Right hindlimb (tissue), 1 donor: ENCODE measurements around the gene CDC20B.
A peak's percentile ranks its signal among the peaks of the same experiment; 100 is the strongest.

Experiments used
- DNase-seq: peaks from one replicate; pipeline ENCODE4 v3.0.0-alpha.2; 2018

Gene CDC20B

DNA sequence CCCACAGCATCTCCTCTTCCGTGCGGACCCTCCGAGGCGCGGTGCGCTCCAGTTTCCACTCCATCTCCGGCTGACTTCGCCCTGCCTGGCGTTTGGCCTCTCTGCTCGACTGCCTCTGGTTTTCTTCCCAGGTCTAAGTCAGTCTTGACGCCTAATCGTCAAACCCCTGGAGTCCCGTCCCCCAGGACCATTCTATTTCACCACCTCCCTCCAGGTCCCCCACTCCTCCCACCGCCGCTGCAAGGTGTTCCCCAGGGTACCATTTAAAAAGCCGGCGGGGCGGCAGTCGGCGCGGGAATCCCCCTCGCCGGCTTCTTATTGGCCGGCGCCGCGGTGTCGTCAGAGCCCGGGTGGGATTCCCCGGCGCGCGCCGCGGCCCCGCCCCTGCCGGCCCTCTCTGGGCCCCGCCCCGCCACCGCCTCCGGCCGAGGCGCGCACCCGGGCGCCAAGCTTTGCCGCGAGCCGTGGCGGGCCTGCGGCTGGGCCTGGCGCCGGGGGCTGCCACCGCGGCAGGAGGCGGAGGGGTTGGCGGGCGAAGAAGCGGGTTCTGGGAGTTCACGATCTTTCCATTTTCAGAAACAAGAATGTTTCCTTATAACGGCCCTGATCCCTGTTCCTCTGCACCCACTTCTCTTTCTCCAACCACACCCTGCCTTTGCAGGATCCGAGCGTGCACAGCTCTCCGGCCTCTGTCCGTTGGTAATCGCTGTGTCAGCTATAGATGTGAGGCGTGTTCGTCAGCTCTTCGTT, at the start of gene CDC20B:
Gene CDC20B (minus strand): TSS at position 241 of the 750 bp plus-strand sequence. CDS start 177 bp downstream, at position 64.
- peak; percentile 82 for DNase-seq

DNA sequence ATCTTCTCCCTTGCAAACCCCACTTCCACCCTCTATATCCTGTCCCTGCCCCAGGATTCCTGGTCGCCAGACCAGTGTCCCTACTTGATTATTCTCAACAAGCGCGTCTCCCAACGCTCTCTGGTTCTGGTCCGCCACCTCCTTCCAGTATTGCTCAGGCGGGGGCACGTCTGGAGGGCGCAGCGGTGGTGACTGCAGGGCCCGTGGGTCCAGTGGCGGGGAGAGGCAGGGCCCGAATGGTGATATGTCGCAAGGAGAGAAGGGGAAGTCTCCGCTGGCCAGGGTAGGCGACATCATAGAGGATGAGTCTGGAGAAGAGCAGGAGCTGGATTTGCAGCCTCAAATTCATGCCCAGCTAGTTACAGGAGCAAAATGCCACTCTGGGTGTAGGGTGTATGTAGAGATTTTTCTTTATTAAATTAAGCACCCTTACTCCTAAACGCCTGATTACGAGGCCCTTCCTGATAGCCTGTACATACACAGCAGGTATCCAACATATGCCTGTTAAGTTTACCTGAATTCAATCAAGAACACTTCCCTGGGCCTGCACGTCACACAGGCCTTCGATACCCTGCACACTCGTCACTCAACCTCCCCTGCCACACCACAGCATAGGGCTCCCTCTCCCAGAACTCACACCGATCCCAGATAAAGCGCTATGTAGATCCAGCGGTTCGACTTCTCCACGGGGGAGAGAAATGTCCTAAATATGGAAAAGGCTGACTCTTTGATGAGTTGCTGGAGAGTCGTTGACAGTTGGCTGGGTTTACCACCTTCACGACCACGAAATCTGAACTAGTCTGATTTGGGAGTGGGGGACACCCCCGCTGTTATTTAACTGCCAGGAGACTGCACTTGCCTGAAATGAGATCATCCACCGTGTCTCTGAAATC, 49.4 kb upstream of the CDC20B start:
- no peak for DNase-seq

GRCh38 chr5:55220433-55221185, 47.6 kb upstream of the CDC20B start:
- peak; percentile 38 for DNase-seq

DNA sequence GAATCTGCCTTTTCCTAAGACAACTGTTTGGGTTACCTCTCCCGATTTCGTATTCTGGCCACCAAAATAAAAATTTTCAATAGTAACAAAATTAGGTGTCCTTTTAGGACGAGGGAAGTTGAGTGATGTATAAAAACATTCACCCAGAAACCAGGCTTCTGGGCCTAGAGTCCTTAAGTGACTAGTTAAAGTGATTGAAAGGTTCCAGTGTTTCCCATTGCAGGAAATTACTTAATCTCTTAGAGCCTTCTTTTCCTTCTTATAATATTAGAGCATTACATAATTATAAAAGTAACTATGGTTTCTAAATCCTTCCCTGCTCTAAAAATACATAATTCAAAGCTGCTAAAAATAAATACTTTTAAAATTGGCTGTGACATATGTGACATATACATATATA, 46.8 kb upstream of the CDC20B start:
- DNase-seq = no peak

- no peak for DNase-seq
Measured at GRCh38 chr5:55218967-55219366, 46.0 kb upstream of the CDC20B start.

GRCh38 chr5:55211184-55211874, 38.4 kb upstream of the CDC20B start:
- no peak for DNase-seq

GRCh38 chr5:55205001-55205400, 32.0 kb upstream of the CDC20B start:
- no peak for DNase-seq

DNA sequence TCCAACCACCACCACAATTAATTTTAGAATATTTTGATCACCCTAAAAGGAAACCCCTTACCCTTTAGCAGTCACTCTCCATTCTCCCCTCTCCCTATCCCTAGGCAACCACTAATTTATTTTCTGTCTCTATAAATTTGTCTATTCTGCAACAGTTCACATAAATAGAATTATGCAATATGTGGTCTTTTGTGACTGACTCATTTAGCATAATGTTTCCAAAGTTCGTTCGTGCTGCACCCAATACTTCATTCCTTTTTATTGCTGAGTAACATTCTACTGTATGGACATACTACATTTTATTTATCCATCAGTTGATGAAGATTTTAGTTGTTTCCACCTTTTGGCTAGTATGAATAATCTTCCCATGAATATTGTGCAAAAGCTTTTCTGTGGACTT, 18.2 kb upstream of the CDC20B start:
- DNase-seq = no peak

- DNase-seq = no peak
Measured at GRCh38 chr5:55188656-55189540, 15.9 kb upstream of the CDC20B start.

- DNase-seq = no peak
Measured at GRCh38 chr5:55187370-55187769, 14.4 kb upstream of the CDC20B start.

GRCh38 chr5:55180016-55180415, 7.0 kb upstream of the CDC20B start:
- no peak for DNase-seq

DNA sequence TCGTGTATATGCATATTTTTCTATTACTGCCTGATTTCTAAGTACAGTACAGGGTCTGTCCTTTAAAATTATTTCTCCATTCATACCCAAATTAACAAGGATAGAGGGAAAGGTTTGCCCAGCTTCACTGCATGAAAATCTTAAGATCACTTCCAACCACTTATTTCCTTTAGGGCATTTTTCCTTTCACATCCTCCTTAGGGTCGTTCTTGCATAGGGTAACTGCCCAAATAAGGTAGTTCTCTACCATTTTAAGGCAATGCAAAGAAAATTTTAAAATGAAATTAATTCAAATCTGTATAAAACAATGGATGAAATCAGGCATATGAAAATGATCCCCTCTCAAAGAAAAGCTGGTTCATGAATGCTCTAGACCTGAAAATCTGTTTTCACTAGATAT, 4.1 kb upstream of the CDC20B start:
- DNase-seq = no peak

- DNase-seq = peak; percentile 39
Measured at GRCh38 chr5:55176176-55176818, 3.3 kb upstream of the CDC20B start.

- DNase-seq = no peak
Measured at GRCh38 chr5:55175781-55176175, 2.8 kb upstream of the CDC20B start.

- no peak for DNase-seq
Measured at GRCh38 chr5:55173687-55174230, 782 bp upstream of the CDC20B start.

DNA sequence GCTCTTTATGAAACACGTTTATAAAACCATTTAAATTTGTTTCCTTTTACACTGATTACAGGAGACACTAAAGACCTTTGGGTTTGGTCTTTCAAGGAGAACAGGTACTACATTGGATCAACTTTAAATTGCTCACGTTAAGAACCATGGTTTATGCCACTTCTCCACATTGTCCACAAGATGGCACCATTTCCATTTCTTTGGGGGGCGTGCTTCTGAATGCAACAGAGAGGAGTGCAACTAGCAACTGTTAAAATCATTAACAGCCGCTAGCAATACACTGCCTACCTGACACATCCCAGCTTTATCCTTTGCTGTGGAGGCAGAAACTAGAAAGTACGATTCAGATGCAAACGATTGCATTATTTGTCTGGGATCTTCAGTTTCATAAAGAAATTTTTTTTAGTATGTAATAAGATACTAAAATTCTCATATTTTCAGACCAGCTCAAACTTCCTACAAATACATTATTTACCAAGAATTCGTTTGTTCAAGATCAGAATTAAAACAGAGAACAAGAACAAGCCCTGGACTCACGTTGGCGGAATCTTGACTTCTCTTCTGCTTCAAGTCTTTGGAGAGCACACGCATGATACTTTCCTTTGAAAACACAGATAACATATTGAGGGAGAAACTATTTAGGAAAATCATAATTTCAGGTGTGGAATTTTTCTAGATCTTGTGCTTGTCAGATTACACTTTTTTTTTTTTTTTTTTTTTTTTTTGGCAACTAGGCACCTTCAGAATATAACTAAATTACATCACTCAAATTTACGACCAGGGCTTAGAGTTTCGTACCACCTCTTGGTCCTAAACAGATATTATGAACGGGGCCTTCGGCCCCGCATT, 702 bp downstream of the CDC20B start:
- DNase-seq = peak; percentile 76

GRCh38 chr5:55171471-55171870, 1.5 kb downstream of the CDC20B start:
- DNase-seq = no peak

- DNase-seq = no peak
Measured at GRCh38 chr5:55162666-55163065, 10.3 kb downstream of the CDC20B start.

- peak; percentile 89 for DNase-seq
Measured at GRCh38 chr5:55160493-55161209, 12.3 kb downstream of the CDC20B start.
